ENCODE results near the gene HIBCH. TPM values are rescaled to one million over a fixed set of nuclear protein-coding genes. Genes with fewer than 3 reads are reported as not detected.
A peak's percentile ranks its signal among the peaks of the same experiment; 100 is the strongest.

Gene HIBCH
- total and polyA plus RNA-seq, 2 of the 13 experiments (the other 11 are each of a cell fraction or from before 2014, with no cell fraction given) = 18.8 to 49.5 TPM

DNA sequence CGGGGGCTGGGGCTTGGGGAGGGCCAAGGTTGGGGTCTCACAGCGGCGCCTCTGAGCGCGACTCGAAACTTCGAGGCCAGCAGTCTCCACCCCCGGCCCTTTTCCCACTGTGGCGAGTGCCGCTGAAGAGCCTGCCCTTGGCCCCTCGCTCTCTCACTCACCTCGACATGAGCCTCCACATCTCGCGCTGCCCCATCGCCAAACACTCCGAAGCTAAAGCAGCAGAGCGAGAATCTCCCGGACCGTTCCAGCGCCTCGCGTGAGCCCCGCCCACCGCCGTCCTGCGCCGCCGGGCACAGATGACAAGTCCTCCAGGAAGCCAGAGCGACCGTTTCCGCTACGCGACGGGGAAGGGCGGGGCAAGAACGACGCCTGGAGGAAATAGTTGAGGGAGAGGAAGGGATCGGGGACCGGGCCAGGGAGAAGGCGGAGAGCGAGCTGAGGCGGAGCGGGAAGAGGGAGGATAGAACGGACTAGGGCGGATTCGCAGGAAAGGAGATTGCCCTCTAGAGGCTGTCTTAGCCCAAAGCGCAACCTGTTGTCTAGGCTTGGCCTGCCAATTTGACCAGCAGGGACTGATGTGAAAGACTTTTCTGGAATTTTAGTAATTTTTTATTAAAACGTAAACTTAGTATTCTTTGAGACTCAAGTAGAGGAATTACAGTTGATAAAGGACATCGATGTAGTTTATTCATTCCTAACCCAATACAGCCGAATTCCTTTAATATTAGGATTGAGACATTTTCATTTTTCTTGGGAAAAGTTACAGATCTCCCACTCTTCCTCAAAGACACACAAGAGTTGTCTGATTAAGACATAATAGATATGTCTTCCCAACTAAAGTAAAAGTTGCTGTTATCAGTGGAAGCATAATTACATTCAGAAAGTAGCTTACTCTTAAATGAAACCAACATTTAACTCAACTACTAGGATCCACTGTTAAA lies at the start of gene HIBCH (continued):
- TF ChIP-seq POGZ (CRISPR knock-in tag; IDR thresholded peaks at IDR 0.05) = peak; percentile 100
- no peak for TF ChIP-seq ATRX (CRISPR knock-in tag; IDR thresholded peaks at IDR 0.05; ENCODE audit: borderline replicate concordance)
- peak; percentile 87; the same call in 1 of the 2 replicates for TF ChIP-seq ZNF235 (CRISPR knock-in tag; IDR thresholded peaks at IDR 0.05; ENCODE audit: borderline replicate concordance)
- peak; percentile 85 for TF ChIP-seq AHR (CRISPR knock-in tag; IDR thresholded peaks at IDR 0.05)
- TF ChIP-seq MYNN (CRISPR knock-in tag; IDR thresholded peaks at IDR 0.05; ENCODE audit: low read depth) = no peak
- TF ChIP-seq, protein P1, sequence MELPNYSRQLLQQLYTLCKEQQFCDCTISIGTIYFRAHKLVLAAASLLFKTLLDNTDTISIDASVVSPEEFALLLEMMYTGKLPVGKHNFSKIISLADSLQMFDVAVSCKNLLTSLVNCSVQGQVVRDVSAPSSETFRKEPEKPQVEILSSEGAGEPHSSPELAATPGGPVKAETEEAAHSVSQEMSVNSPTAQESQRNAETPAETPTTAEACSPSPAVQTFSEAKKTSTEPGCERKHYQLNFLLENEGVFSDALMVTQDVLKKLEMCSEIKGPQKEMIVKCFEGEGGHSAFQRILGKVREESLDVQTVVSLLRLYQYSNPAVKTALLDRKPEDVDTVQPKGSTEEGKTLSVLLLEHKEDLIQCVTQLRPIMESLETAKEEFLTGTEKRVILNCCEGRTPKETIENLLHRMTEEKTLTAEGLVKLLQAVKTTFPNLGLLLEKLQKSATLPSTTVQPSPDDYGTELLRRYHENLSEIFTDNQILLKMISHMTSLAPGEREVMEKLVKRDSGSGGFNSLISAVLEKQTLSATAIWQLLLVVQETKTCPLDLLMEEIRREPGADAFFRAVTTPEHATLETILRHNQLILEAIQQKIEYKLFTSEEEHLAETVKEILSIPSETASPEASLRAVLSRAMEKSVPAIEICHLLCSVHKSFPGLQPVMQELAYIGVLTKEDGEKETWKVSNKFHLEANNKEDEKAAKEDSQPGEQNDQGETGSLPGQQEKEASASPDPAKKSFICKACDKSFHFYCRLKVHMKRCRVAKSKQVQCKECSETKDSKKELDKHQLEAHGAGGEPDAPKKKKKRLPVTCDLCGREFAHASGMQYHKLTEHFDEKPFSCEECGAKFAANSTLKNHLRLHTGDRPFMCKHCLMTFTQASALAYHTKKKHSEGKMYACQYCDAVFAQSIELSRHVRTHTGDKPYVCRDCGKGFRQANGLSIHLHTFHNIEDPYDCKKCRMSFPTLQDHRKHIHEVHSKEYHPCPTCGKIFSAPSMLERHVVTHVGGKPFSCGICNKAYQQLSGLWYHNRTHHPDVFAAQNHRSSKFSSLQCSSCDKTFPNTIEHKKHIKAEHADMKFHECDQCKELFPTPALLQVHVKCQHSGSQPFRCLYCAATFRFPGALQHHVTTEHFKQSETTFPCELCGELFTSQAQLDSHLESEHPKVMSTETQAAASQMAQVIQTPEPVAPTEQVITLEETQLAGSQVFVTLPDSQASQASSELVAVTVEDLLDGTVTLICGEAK (IDR thresholded peaks at IDR 0.05) = peak; percentile 48
- TF ChIP-seq, protein P1 (CRISPR knock-in tag; IDR thresholded peaks at IDR 0.05) = peak; percentile 56; the same call in 1 of the 2 replicates
- 0 out of 2 replicates have a peak, but pooled peaks have one; percentile 78 for TF ChIP-seq ZFP36L2 (CRISPR knock-in tag; IDR thresholded peaks at IDR 0.05)
- TF ChIP-seq CENPX (CRISPR knock-in tag; IDR thresholded peaks at IDR 0.05) = no peak
- no peak for TF ChIP-seq GTF2F1 (IDR thresholded peaks at IDR 0.05; ENCODE audit: low read length)
- no peak for TF ChIP-seq ZNF616 (CRISPR knock-in tag; IDR thresholded peaks at IDR 0.05; ENCODE audit: low read depth)
- TF ChIP-seq ZNF24 (IDR thresholded peaks at IDR 0.05) = no peak
- no peak; the same call in 1 of the 2 replicates for TF ChIP-seq ZNF367 (CRISPR knock-in tag; IDR thresholded peaks at IDR 0.05; ENCODE audit: borderline replicate concordance)
- TF ChIP-seq GABPA (IDR thresholded peaks at IDR 0.05; ENCODE audit: low read depth, low read length) = peak; percentile 89
- peak; percentile 97 for TF ChIP-seq GABPA (CRISPR knock-in tag; IDR thresholded peaks at IDR 0.05; ENCODE audit: low read depth)
- TF ChIP-seq, protein P2, sequence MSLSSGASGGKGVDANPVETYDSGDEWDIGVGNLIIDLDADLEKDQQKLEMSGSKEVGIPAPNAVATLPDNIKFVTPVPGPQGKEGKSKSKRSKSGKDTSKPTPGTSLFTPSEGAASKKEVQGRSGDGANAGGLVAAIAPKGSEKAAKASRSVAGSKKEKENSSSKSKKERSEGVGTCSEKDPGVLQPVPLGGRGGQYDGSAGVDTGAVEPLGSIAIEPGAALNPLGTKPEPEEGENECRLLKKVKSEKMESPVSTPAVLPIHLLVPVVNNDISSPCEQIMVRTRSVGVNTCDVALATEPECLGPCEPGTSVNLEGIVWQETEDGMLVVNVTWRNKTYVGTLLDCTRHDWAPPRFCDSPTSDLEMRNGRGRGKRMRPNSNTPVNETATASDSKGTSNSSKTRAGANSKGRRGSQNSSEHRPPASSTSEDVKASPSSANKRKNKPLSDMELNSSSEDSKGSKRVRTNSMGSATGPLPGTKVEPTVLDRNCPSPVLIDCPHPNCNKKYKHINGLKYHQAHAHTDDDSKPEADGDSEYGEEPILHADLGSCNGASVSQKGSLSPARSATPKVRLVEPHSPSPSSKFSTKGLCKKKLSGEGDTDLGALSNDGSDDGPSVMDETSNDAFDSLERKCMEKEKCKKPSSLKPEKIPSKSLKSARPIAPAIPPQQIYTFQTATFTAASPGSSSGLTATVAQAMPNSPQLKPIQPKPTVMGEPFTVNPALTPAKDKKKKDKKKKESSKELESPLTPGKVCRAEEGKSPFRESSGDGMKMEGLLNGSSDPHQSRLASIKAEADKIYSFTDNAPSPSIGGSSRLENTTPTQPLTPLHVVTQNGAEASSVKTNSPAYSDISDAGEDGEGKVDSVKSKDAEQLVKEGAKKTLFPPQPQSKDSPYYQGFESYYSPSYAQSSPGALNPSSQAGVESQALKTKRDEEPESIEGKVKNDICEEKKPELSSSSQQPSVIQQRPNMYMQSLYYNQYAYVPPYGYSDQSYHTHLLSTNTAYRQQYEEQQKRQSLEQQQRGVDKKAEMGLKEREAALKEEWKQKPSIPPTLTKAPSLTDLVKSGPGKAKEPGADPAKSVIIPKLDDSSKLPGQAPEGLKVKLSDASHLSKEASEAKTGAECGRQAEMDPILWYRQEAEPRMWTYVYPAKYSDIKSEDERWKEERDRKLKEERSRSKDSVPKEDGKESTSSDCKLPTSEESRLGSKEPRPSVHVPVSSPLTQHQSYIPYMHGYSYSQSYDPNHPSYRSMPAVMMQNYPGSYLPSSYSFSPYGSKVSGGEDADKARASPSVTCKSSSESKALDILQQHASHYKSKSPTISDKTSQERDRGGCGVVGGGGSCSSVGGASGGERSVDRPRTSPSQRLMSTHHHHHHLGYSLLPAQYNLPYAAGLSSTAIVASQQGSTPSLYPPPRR (CRISPR knock-in tag; IDR thresholded peaks at IDR 0.05; ENCODE audit: borderline replicate concordance) = peak; percentile 60; the same call in 1 of the 2 replicates
